Esophagus muscularis mucosa (tissue), 4 donors: Measurements from ENCODE around the gene ZSCAN4.

Source experiments
- EP300 ChIP-seq: sonication (generic); formaldehyde crosslinking; IDR thresholded peaks from one replicate; pipeline ENCODE4 v1.6.1; 2017; ENCODE audit warnings: antibody characterized with exemption
- POLR2A ChIP-seq: fragments of 450-650 bp; IDR thresholded peaks from one replicate; pipeline ENCODE4 v1.6.1; 2017; ENCODE audit warnings: antibody characterized with exemption, moderate library complexity, mild to moderate bottlenecking, low read depth
- TF ChIP-seq, protein P1 (sequence below), 3 experiments: fragments of 200-600 bp in 2 of 3; fragments of 450-650 bp in 1 of 3; sonication (generic) in 2 of 3; IDR thresholded peaks; one replicate each; pipeline ENCODE4 v1.5.1; 2017 to 2019; ENCODE audit warnings: antibody characterized with exemption in 3 of 3, mild to moderate bottlenecking in 2 of 3, moderate library complexity in 1 of 3

- TF ChIP-seq, protein P1, sequence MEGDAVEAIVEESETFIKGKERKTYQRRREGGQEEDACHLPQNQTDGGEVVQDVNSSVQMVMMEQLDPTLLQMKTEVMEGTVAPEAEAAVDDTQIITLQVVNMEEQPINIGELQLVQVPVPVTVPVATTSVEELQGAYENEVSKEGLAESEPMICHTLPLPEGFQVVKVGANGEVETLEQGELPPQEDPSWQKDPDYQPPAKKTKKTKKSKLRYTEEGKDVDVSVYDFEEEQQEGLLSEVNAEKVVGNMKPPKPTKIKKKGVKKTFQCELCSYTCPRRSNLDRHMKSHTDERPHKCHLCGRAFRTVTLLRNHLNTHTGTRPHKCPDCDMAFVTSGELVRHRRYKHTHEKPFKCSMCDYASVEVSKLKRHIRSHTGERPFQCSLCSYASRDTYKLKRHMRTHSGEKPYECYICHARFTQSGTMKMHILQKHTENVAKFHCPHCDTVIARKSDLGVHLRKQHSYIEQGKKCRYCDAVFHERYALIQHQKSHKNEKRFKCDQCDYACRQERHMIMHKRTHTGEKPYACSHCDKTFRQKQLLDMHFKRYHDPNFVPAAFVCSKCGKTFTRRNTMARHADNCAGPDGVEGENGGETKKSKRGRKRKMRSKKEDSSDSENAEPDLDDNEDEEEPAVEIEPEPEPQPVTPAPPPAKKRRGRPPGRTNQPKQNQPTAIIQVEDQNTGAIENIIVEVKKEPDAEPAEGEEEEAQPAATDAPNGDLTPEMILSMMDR (IDR thresholded peaks at IDR 0.05): no peak
- no peak for TF ChIP-seq EP300
- TF ChIP-seq POLR2A: no peak
Observed at GRCh38 chr19:57642396-57643046, 26.2 kb upstream of the ZSCAN4 start.
